Measurements from ENCODE around the gene PLCH2.

- TF ChIP-seq CTCF (IDR thresholded peaks at IDR 0.05; ENCODE audit: low read length): no peak
- no peak for TF ChIP-seq EZH2 (IDR thresholded peaks at IDR 0.05; ENCODE audit: borderline replicate concordance, low read length)
Observed at GRCh38 chr1:2475571-2475970, 518 bp upstream of the PLCH2 start.
